ENCODE results near the gene NNMT. TPM values are rescaled to one million over a fixed set of nuclear protein-coding genes. Genes with fewer than 3 reads are reported as not detected.

The NNMT gene
- total RNA-seq, 2 experiments from 2014 or later = not detected

DNA sequence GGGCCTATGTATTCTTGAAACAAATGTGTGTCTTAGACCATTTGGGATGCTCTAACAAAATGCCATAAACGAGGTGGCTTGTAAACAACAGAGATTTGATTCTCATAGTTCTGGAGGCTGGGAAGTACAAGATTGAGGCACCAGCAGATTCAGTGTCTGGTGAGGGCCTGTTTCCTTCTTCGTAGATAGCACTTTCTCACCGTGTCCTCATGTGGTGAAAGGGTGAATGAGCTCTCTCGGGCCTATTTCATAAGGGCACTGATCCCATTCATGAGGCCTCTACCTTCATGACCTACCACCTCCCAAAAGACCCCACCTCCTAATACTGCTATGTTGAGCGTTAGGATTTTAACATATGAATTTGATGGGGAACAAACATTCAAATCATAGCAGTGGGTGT lies 6.4 kb upstream of the NNMT start:
- intact Hi-C loops (cut with micrococcal nuclease; ENCODE audit: unreplicated experiment) = no loop called here
- CTCF ChIA-PET (ENCODE audit: unreplicated experiment) = no interaction called here
- H2AFZ ChIP-seq (ENCODE audit: low read length) = no peak overlapping the region
- H4K20me1 ChIP-seq (ENCODE audit: insufficient read depth, low read length) = no peaks in the 10 kb centered on the region
- POLR2A ChIA-PET = no interaction called here
- BruUV-seq (replicated peaks) = no TSS peak
- H3K36me3 ChIP-seq (ENCODE audit: insufficient read depth, low read length) = no peaks in the 10 kb centered on the region
- no peaks in the 10 kb centered on the region for H3K9me3 ChIP-seq (ENCODE audit: low read length)
- no peaks in the 10 kb centered on the region for H3K9me2 ChIP-seq (ENCODE audit: insufficient read depth, low read length)
- DNase-seq (ENCODE audit: low spot score) = no peak
- TF ChIP-seq, protein P1, sequence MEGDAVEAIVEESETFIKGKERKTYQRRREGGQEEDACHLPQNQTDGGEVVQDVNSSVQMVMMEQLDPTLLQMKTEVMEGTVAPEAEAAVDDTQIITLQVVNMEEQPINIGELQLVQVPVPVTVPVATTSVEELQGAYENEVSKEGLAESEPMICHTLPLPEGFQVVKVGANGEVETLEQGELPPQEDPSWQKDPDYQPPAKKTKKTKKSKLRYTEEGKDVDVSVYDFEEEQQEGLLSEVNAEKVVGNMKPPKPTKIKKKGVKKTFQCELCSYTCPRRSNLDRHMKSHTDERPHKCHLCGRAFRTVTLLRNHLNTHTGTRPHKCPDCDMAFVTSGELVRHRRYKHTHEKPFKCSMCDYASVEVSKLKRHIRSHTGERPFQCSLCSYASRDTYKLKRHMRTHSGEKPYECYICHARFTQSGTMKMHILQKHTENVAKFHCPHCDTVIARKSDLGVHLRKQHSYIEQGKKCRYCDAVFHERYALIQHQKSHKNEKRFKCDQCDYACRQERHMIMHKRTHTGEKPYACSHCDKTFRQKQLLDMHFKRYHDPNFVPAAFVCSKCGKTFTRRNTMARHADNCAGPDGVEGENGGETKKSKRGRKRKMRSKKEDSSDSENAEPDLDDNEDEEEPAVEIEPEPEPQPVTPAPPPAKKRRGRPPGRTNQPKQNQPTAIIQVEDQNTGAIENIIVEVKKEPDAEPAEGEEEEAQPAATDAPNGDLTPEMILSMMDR (conservative IDR thresholded peaks at IDR 0.05; ENCODE audit: low read length) = no peak
- no peak for TF ChIP-seq EZH2phosphoT487 (IDR thresholded peaks at IDR 0.05; ENCODE audit: borderline replicate concordance, low read depth, low read length)
- H3K27ac ChIP-seq (ENCODE audit: low read depth, low read length, poor library complexity, severe bottlenecking) = no peak overlapping the region
- no peaks in the 10 kb centered on the region for H3K4me1 ChIP-seq (ENCODE audit: insufficient read depth, low read length, poor library complexity, severe bottlenecking)
- H3K79me2 ChIP-seq (ENCODE audit: insufficient read depth, low read depth, low read length) = no peaks in the 10 kb centered on the region
- no peak overlapping the region for H3K4me3 ChIP-seq (ENCODE audit: low read depth, low read length, poor library complexity, severe bottlenecking)
- no peak overlapping the region for H3K4me2 ChIP-seq (ENCODE audit: low read length)

DNA sequence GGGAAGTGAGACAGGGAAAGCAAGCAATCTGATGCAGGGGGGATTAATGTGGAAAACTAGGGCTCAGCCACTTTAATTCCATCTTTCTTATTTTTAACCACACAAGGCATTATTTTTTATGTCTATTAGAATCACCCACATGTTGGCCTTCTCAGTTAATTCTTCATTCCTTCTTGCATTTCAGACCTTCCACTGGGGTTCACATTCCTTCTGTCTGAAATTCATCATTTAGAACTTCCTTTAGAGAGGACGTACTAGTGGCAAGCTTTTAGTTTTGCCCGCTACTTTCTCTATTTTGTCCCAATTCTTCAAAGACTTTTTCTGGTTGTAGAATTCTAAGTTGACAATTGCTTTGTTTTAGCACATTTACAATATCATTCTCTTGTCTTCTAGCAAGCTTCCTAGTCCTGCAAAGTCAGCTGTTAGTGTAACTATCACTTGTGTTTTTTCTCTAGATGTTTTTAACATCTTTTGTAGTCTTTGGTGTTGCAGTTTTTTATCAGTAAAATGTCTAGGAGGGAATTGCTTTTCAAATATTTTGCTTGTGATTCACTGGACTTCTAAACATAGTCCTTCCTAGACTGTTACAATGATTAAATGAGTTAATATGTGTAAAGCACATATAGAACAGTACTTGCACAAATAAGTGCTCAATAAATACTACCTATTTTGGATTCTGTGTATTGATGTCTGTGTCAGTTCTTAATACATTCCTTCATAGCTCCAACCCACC lies 5.5 kb upstream of the NNMT start:
- no peak overlapping the region for H2AFZ ChIP-seq (ENCODE audit: low read length)
- CTCF ChIA-PET (ENCODE audit: unreplicated experiment) = no interaction called here
- BruUV-seq (replicated peaks) = no TSS peak
- no peak for DNase-seq (ENCODE audit: low spot score)
- no peaks in the 10 kb centered on the region for H4K20me1 ChIP-seq (ENCODE audit: insufficient read depth, low read length)
- H3K79me2 ChIP-seq (ENCODE audit: insufficient read depth, low read depth, low read length) = no peaks in the 10 kb centered on the region
- H3K27ac ChIP-seq (ENCODE audit: low read depth, low read length, poor library complexity, severe bottlenecking) = no peak overlapping the region
- H3K9me2 ChIP-seq (ENCODE audit: insufficient read depth, low read length) = no peaks in the 10 kb centered on the region
- POLR2A ChIA-PET = interaction anchor here (0.6 kb wide), 1 partner anchor 26 kb away, joined by 4 read pairs; no protein-coding TSS in a partner anchor
- H3K4me2 ChIP-seq (ENCODE audit: low read length) = no peak overlapping the region
- no peaks in the 10 kb centered on the region for H3K4me1 ChIP-seq (ENCODE audit: insufficient read depth, low read length, poor library complexity, severe bottlenecking)
- no peak overlapping the region for H3K4me3 ChIP-seq (ENCODE audit: low read depth, low read length, poor library complexity, severe bottlenecking)
- H3K36me3 ChIP-seq (ENCODE audit: insufficient read depth, low read length) = no peaks in the 10 kb centered on the region
- intact Hi-C loops (cut with micrococcal nuclease; ENCODE audit: unreplicated experiment) = no loop called here
- TF ChIP-seq, protein P1 (conservative IDR thresholded peaks at IDR 0.05; ENCODE audit: low read length) = no peak
- no peak for TF ChIP-seq EZH2phosphoT487 (IDR thresholded peaks at IDR 0.05; ENCODE audit: borderline replicate concordance, low read depth, low read length)
- no peaks in the 10 kb centered on the region for H3K9me3 ChIP-seq (ENCODE audit: low read length)

DNA sequence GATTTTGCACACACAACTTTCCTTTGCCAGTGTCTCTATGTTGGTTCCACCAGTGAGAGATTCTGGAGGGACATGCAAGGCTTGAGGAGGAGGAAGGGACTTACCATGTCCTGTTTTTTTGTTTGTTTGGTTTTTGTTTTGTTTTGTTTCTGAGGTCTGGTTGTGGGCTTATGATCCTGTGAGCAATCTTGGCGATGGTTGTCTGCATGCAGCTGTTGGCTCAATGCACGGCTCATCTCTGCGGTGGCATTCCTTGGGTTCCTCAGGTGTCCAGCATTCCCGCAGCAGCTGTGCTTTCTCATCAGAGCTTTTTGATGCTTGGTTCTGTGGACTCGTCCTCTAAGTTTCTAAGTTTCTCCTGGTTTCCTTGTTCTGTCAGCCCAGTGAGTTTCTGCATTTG lies 4.8 kb upstream of the NNMT start:
- no peak overlapping the region for H3K4me3 ChIP-seq (ENCODE audit: low read depth, low read length, poor library complexity, severe bottlenecking)
- no peaks in the 10 kb centered on the region for H3K9me2 ChIP-seq (ENCODE audit: insufficient read depth, low read length)
- no peak overlapping the region for H2AFZ ChIP-seq (ENCODE audit: low read length)
- BruUV-seq (replicated peaks) = no TSS peak
- ChIA-PET POLR2A (interaction anchor here (0.6 kb wide), 1 partner anchor 27 kb away, joined by 4 read pairs; no protein-coding TSS in a partner anchor), CTCF (ENCODE audit: unreplicated experiment) (no interaction called here)
- H3K9me3 ChIP-seq (ENCODE audit: low read length) = no peaks in the 10 kb centered on the region
- intact Hi-C loops (cut with micrococcal nuclease; ENCODE audit: unreplicated experiment) = no loop called here
- H3K27ac ChIP-seq (ENCODE audit: low read depth, low read length, poor library complexity, severe bottlenecking) = no peak overlapping the region
- H3K4me1 ChIP-seq (ENCODE audit: insufficient read depth, low read length, poor library complexity, severe bottlenecking) = no peaks in the 10 kb centered on the region
- H3K4me2 ChIP-seq (ENCODE audit: low read length) = no peak overlapping the region
- H3K79me2 ChIP-seq (ENCODE audit: insufficient read depth, low read depth, low read length) = no peaks in the 10 kb centered on the region
- no peaks in the 10 kb centered on the region for H3K36me3 ChIP-seq (ENCODE audit: insufficient read depth, low read length)
- TF ChIP-seq EZH2phosphoT487 (IDR thresholded peaks at IDR 0.05; ENCODE audit: borderline replicate concordance, low read depth, low read length) = no peak
- TF ChIP-seq, protein P1 (conservative IDR thresholded peaks at IDR 0.05; ENCODE audit: low read length) = no peak
- no peak for DNase-seq (ENCODE audit: low spot score)
- no peaks in the 10 kb centered on the region for H4K20me1 ChIP-seq (ENCODE audit: insufficient read depth, low read length)
